Upper lobe of left lung (tissue), 4 donors: ENCODE measurements around the gene POU3F1.

Experiments used
- EP300 ChIP-seq, 4 donors: sonication (generic); formaldehyde crosslinking; IDR thresholded peaks; one replicate each; pipeline ENCODE4 v1.5.1; 2017; ENCODE audit warnings: antibody characterized with exemption in 4 of 4, control low read depth in 2 of 4
- POLR2A ChIP-seq, 4 donors: fragments of 450-650 bp; IDR thresholded peaks; one replicate each; pipeline ENCODE4 v1.5.1; 2016 to 2017; ENCODE audit warnings: antibody characterized with exemption in 4 of 4, mild to moderate bottlenecking in 2 of 4
- POLR2AphosphoS5 ChIP-seq, 2 donors: sonication (generic); formaldehyde crosslinking; IDR thresholded peaks; one replicate each; pipeline ENCODE4 v1.5.1; 2017; ENCODE audit warnings: antibody characterized with exemption in 2 of 2
- TF ChIP-seq, protein P1 (sequence below), 6 experiments: fragments of 450-650 bp in 4 of 6; fragments of 200-600 bp in 2 of 6; sonication (generic) in 2 of 6; IDR thresholded peaks; one replicate each; pipeline ENCODE4 v1.5.1; 2016 to 2019; ENCODE audit warnings: antibody characterized with exemption in 6 of 6

DNA sequence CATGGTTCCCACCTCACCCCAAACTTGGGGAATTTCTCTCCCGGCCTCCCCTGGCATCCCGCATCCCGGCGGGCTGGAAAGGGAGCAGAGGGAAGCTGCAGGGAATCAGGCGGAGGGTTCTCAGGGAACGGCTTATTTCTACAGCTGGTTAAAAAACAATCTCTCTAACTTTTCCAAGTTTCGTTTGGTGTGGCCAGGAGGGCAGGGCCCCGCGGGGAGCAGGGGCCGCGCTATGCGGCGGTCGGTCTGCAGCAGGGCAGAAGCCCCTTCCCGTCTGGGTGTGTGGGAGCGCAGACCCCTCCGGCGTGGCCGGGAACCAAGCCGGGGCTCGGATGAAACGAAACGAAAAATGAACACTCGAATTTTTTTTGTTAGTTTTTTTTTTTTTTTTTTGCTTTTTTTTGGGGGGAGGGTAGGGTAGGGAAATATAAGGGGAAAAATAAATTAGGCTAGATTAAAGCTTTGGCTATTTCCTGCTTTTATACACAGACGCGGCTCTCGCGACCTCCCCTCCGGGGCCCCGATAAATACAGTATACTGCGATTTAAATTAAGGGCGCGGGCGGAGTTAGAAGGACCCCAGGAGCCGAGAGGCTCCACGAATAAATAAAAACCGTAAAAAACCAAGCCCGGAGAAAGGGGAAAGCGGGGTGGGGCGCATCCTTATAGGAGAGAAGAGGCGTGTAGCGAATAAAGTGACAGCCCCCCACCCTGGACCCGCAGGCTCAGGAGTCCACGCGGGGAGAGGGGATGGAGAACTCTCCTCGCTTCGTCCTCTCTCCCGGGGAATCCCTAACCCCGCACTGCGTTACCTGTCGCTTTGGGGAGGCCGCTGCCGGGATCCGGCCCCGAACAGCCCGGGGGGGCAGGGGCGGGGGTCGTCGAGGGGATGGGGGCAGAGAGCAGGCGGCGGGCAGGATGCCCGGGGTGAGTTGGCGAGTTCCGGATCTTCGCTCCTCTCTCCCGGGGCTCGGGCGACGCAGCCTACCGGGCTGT is 2.1 kb downstream of the POU3F1 start:
- TF ChIP-seq, protein P1, sequence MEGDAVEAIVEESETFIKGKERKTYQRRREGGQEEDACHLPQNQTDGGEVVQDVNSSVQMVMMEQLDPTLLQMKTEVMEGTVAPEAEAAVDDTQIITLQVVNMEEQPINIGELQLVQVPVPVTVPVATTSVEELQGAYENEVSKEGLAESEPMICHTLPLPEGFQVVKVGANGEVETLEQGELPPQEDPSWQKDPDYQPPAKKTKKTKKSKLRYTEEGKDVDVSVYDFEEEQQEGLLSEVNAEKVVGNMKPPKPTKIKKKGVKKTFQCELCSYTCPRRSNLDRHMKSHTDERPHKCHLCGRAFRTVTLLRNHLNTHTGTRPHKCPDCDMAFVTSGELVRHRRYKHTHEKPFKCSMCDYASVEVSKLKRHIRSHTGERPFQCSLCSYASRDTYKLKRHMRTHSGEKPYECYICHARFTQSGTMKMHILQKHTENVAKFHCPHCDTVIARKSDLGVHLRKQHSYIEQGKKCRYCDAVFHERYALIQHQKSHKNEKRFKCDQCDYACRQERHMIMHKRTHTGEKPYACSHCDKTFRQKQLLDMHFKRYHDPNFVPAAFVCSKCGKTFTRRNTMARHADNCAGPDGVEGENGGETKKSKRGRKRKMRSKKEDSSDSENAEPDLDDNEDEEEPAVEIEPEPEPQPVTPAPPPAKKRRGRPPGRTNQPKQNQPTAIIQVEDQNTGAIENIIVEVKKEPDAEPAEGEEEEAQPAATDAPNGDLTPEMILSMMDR (IDR thresholded peaks at IDR 0.05): no peak
- no peak for TF ChIP-seq EP300 (IDR thresholded peaks at IDR 0.05)
- TF ChIP-seq POLR2AphosphoS5 (IDR thresholded peaks at IDR 0.05): no peak
- TF ChIP-seq POLR2A (IDR thresholded peaks at IDR 0.05): no peak
